Measurements from ENCODE around the gene RNPEP.
"Not testable (repeated sequence)": the region's sequence is repeated elsewhere in the genome, so short reads cannot be mapped to it uniquely, and the experiment has no call there.

Gene RNPEP

GRCh38 chr1:202038688-202039346 lies 56.4 kb downstream of the RNPEP start:
- no peak for DNase-seq

GRCh38 chr1:202045705-202046104 lies 63.3 kb downstream of the RNPEP start:
- no peak for DNase-seq

GRCh38 chr1:202046227-202046626 lies 63.8 kb downstream of the RNPEP start:
- DNase-seq: no peak

GRCh38 chr1:202046748-202047708 lies 64.6 kb downstream of the RNPEP start:
- no peak for DNase-seq

GRCh38 chr1:202047977-202048376 lies 65.5 kb downstream of the RNPEP start:
- DNase-seq: no peak

GRCh38 chr1:202049129-202049528 lies 66.7 kb downstream of the RNPEP start:
- DNase-seq: no peak

- no peak for DNase-seq
Observed at GRCh38 chr1:202054094-202054493, 71.6 kb downstream of the RNPEP start.

GRCh38 chr1:202054673-202055072 lies 72.2 kb downstream of the RNPEP start:
- DNase-seq: not testable (repeated sequence)
